Measurements from ENCODE around the gene MFAP3L.

The MFAP3L gene

GRCh38 chr4:170033999-170034398 lies 7.8 kb upstream of the MFAP3L start:
- no peak for ATAC-seq
- TF ChIP-seq ZNF8 (CRISPR knock-in tag; IDR thresholded peaks at IDR 0.05) = no peak

GRCh38 chr4:170030121-170030520 lies 3.9 kb upstream of the MFAP3L start:
- ATAC-seq = no peak
- TF ChIP-seq PATZ1 (CRISPR knock-in tag; IDR thresholded peaks at IDR 0.05; ENCODE audit: borderline replicate concordance) = no peak
- no peak for TF ChIP-seq BACH2 (CRISPR knock-in tag; IDR thresholded peaks at IDR 0.05; ENCODE audit: borderline replicate concordance)
- TF ChIP-seq CREB5 (CRISPR knock-in tag; IDR thresholded peaks at IDR 0.05; ENCODE audit: low read depth) = no peak
- TF ChIP-seq ZNF565 (CRISPR knock-in tag; conservative IDR thresholded peaks at IDR 0.05; ENCODE audit: low read depth) = no peak
- TF ChIP-seq CSDC2 (CRISPR knock-in tag; IDR thresholded peaks at IDR 0.05) = no peak
- TF ChIP-seq ZNF8 (CRISPR knock-in tag; IDR thresholded peaks at IDR 0.05) = no peak
- no peak for TF ChIP-seq ZFP3 (CRISPR knock-in tag; IDR thresholded peaks at IDR 0.05)
- no peak for TF ChIP-seq RARB (CRISPR knock-in tag; IDR thresholded peaks at IDR 0.05)
- no peak for TF ChIP-seq ZC3H10 (CRISPR knock-in tag; IDR thresholded peaks at IDR 0.05)
- TF ChIP-seq ZFP30 (CRISPR knock-in tag; IDR thresholded peaks at IDR 0.05) = no peak
- no peak for TF ChIP-seq TSHZ2 (CRISPR knock-in tag; IDR thresholded peaks at IDR 0.05)
- TF ChIP-seq TCF4 (CRISPR knock-in tag; IDR thresholded peaks at IDR 0.05; ENCODE audit: borderline replicate concordance) = no peak
- no peak for TF ChIP-seq OSR1 (CRISPR knock-in tag; IDR thresholded peaks at IDR 0.05)
- TF ChIP-seq ISL1 (CRISPR knock-in tag; IDR thresholded peaks at IDR 0.05) = no peak
- no peak for TF ChIP-seq TOX (CRISPR knock-in tag; IDR thresholded peaks at IDR 0.05; ENCODE audit: borderline replicate concordance)
- TF ChIP-seq CSRNP3 (CRISPR knock-in tag; IDR thresholded peaks at IDR 0.05) = no peak
- no peak for TF ChIP-seq ARNTL (CRISPR knock-in tag; IDR thresholded peaks at IDR 0.05; ENCODE audit: borderline replicate concordance, low read depth)

GRCh38 chr4:170027181-170027829 lies 1.1 kb upstream of the MFAP3L start:
- TF ChIP-seq BACH2 (CRISPR knock-in tag; IDR thresholded peaks at IDR 0.05; ENCODE audit: borderline replicate concordance) (no peak), TCF4 (CRISPR knock-in tag; IDR thresholded peaks at IDR 0.05; ENCODE audit: borderline replicate concordance) (no peak), ZNF8 (CRISPR knock-in tag; IDR thresholded peaks at IDR 0.05) (no peak), TSHZ2 (CRISPR knock-in tag; IDR thresholded peaks at IDR 0.05) (peak; percentile 76), ZNF565 (CRISPR knock-in tag; conservative IDR thresholded peaks at IDR 0.05; ENCODE audit: low read depth) (no peak), ZFP3 (CRISPR knock-in tag; IDR thresholded peaks at IDR 0.05) (peak; percentile 76; the same call in 1 of the 2 replicates), POU6F1 (CRISPR knock-in tag; IDR thresholded peaks at IDR 0.05; ENCODE audit: borderline replicate concordance, low read depth) (0 out of 2 replicates have a peak, but pooled peaks have one; percentile 15), CSDC2 (CRISPR knock-in tag; IDR thresholded peaks at IDR 0.05) (0 out of 2 replicates have a peak, but pooled peaks have one; percentile 65), ZC3H10 (CRISPR knock-in tag; IDR thresholded peaks at IDR 0.05) (no peak), ZNF70 (CRISPR knock-in tag; IDR thresholded peaks at IDR 0.05) (no peak)
- ATAC-seq = peak; percentile 87
